Esophagus squamous epithelium (tissue), 5 donors: ENCODE data around the gene CROCC2. TPM values are rescaled to one million over a fixed set of nuclear protein-coding genes. Genes with fewer than 3 reads are reported as not detected.

Experiments
- DNase-seq: peaks from one replicate; lab custom pipeline; 2025; lab: John Stamatoyannopoulos, UW
- H3K27ac ChIP-seq, 4 donors: fragments of 200-600 bp; sonication (generic); one replicate each; pipeline ENCODE4 v1.5.1; 2016 to 2019; ENCODE audit warnings: mild to moderate bottlenecking in 1 of 4
- H3K27me3 ChIP-seq, 4 donors: fragments of 200-600 bp; sonication (generic); 1 replicate in 3 of 4; 2 replicates in 1 of 4; pipeline versions ENCODE4 v1.5.1 to v1.6.0; 2017 to 2021; ENCODE audit warnings: antibody characterized with exemption in 1 of 4
- H3K36me3 ChIP-seq, 3 donors: fragments of 200-600 bp; sonication (generic); one replicate each; pipeline ENCODE4 v1.5.1; 2016 to 2019
- H3K4me1 ChIP-seq, 3 donors: fragments of 200-600 bp; sonication (generic); one replicate each; pipeline ENCODE4 v1.5.1; 2017 to 2019
- H3K4me3 ChIP-seq, 4 donors: fragments of 200-600 bp; sonication (generic); 1 replicate in 3 of 4; 2 replicates in 1 of 4; pipeline ENCODE4 v1.5.1; 2016 to 2019; ENCODE audit warnings: mild to moderate bottlenecking in 2 of 4, moderate library complexity in 1 of 4
- H3K9me3 ChIP-seq, 3 donors: fragments of 200-600 bp; sonication (generic); one replicate each; pipeline ENCODE4 v1.5.1; 2016 to 2019
- CTCF ChIP-seq, 6 experiments: fragments of 450-650 bp in 4 of 6; fragments of 200-600 bp in 2 of 6; sonication (generic) in 2 of 6; IDR thresholded peaks; one replicate each; pipeline ENCODE4 v1.5.1; 2016 to 2019; ENCODE audit warnings: antibody characterized with exemption in 6 of 6, mild to moderate bottlenecking in 4 of 6, moderate library complexity in 4 of 6
- POLR2A ChIP-seq, 4 donors: fragments of 450-650 bp; IDR thresholded peaks; one replicate each; pipeline ENCODE4 v1.6.1; 2017; ENCODE audit warnings: antibody characterized with exemption in 4 of 4, mild to moderate bottlenecking in 4 of 4, moderate library complexity in 3 of 4
- WGBS, 2 donors: methylation state at CpG; one replicate each; pipeline ENCODE4 v1.1.5; 2018; 5-methylcytosine and 5-hydroxymethylcytosine counted together
- intact Hi-C: fragments of 100-400 bp; cut with DNase I; formaldehyde crosslinking; loops from one replicate; pipeline ENCODE4 v1.15.0; 2022
- total RNA-seq, 4 donors: library from RNA; depleted of rRNA; stranded (reverse); fragments of >200 nt; gene quantifications; one replicate each; pipeline ENCODE4 v1.1.0, GENCODE V29; 2016
- donor health status: DM: yes; HTN: yes; CAD: no.

CROCC2 gene
- total RNA-seq, 4 donors from 2014 or later: not detected

DNA sequence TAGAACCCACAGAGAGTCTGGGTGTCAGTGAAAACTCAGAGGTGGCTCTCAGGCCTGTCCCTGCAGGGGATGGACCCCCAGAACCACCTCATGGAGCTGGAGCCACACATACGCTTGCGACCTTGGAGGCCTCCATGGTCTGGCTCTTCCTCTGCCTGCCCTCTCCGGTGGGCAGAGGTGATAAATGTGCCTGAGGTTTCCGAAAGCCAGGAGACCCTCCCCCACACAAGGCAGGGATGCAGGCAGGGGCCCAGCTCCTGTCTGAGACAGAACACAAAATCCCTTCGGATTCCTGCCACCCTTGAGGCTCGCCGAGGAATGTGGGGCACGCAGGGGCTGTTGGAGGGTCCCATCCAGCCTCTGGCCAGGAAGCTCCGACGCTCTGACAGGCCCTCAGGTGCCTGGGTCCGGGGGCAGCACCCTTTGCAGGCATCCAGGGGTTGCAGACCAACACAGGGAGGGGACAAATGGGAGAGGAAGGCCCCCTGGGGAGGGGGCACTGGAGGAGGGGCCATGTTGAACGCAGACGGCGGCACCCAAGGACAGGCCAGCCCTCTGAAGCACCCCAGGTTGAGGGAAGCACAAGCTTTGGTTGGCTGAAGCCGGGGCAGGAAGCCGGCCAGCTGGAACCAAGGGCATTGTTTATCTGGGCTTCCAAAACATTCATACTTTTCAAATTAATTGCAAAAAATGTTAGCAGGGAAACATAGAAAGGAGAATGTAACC, 88.2 kb downstream of the CROCC2 start:
- Histone ChIP-seq H3K27me3 (peaks cover 0 to 15% (median 0%) of the 10 kb centered on the region in 4 donors), H3K27ac (peak overlapping the region in 2 of 4 donors; percentile 21 to 37), H3K36me3 (no peaks in the 10 kb centered on the region), H3K9me3 (no peaks in the 10 kb centered on the region), H3K4me3 (no peak overlapping the region), H3K4me1 (peaks cover 19 to 82% (median 48%) of the 10 kb centered on the region in 3 donors)
- DNase-seq: no peak
- WGBS, 2 donors: 62 to 84% methylated on average over 7 to 11 of the region's 16 CpGs
- intact Hi-C loops: no loop called here
- TF ChIP-seq CTCF (IDR thresholded peaks at IDR 0.05) (no peak), POLR2A (IDR thresholded peaks at IDR 0.05) (no peak)

DNA sequence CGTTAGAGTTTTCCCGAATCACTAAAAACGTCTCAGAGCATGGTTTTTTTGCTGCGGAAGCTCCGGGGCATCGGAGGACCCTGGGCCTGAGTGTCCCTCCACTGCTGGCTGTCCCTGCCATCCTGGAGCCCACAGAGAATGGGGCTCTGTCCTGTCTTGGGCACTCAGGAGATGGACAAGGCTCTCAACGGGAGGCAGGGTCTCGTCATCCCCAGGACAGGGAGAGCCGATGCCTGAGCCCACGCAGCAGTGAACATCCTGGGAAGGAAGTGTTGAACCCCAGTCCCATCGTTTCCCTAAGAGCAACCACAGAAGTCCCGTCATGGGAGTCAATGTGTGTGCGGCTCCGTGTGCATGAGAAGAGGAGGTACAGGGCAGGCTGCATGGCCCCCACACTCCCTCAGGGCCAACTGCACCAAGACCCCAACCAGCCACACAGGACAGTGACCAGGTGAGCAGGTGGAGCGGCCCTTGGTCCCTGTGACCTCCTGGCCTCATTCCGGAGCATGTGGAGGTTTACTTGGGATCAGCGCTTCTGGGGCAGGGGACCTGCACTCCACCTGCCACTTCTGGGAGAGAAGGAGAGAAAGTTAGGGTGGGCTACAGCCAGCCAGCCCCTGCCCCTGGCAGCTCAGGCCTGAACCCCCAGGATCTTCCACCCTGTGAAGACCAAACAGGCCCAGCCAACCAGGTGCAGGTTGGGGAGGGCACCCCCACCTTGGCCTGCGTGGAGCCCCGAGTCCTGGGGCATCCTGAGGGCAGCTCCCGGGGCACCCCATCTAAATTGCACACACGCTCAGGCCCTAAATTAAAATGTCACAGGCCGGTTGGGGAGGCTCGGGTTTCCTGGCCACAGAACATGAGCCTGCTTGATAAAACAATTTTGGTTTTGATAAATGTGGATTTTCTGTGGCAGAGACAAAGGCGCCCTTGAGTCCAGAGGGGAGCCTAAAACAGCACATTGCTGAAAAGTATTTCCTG, 89.2 kb downstream of the CROCC2 start:
- 62 to 80% methylated on average over 8 to 13 of the region's 24 CpGs for WGBS, 2 donors
- intact Hi-C loops: no loop called here
- Histone ChIP-seq H3K4me1 (peaks cover 19 to 87% (median 53%) of the 10 kb centered on the region in 3 donors), H3K4me3 (no peak overlapping the region), H3K27me3 (peaks cover 0 to 25% (median 0%) of the 10 kb centered on the region in 4 donors), H3K9me3 (no peaks in the 10 kb centered on the region), H3K27ac (peak overlapping the region in 2 of 4 donors; percentile 9 to 37), H3K36me3 (no peaks in the 10 kb centered on the region)
- DNase-seq: no peak
- TF ChIP-seq POLR2A (IDR thresholded peaks at IDR 0.05) (no peak), CTCF (IDR thresholded peaks at IDR 0.05) (no peak)

DNA sequence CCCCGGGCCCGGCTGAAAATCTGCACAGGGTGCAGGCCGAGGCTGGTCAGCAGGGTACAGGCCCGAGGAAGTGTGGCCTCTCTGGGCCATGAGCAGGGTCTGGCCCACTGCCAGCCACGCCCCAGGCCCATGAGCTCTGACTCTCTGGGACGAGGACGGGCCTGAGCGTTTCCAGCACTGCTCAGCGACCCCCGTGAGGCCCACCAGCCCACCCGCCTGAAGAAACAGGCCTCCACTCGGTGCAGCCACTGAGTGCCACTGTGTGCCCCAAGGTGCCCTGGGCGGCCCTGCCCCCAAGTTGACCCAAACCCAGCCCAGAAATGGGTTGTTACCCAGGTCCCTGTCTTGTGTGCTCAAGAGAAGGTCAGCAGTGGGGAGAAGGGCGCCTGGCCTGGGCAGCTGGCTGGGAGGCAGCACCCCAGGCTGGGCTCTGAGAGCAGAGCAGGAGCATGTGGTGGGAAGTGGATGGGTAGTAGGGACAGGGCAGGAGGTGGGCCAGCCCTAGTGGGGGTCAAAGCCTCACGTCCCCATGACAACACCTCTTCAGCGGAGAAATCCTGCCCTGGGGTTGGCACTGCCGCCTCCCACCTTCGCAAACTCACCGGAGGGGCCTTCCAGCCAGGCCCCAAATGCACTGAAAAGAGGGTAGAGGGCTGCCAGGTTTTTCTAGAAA, 90.2 kb downstream of the CROCC2 start:
- TF ChIP-seq CTCF (IDR thresholded peaks at IDR 0.05): no peak
- no peak for TF ChIP-seq POLR2A (IDR thresholded peaks at IDR 0.05)
- Histone ChIP-seq H3K4me3 (no peak overlapping the region), H3K36me3 (no peaks in the 10 kb centered on the region), H3K27ac (peak overlapping the region in 3 of 4 donors; percentile 80 to 91 (median 89)), H3K9me3 (no peaks in the 10 kb centered on the region), H3K27me3 (peaks cover 0 to 26% (median 0%) of the 10 kb centered on the region in 4 donors), H3K4me1 (peaks cover 19 to 87% (median 50%) of the 10 kb centered on the region in 3 donors)
- DNase-seq: no peak
- intact Hi-C loops: no loop called here
- WGBS, 2 donors: 84 to 93% methylated on average over 3 to 7 of the region's 19 CpGs

DNA sequence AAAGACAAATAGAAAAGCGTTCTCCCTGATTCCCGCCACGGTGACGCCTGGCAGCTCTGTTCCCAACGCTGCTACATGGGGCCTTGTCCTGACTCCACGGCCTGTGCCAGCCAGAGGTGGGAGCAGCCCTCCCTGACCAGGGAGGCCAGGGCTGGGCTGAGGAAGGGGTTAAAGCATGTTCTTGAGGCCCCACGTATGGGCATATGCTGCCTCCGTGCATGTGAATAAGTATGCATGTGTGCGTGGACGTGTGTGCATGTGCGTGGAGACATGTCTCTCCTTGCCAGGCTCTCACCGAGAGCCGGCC, 90.7 kb downstream of the CROCC2 start:
- Histone ChIP-seq H3K4me3 (no peak overlapping the region), H3K27me3 (peaks cover 0 to 26% (median 0%) of the 10 kb centered on the region in 4 donors), H3K27ac (peak overlapping the region in 3 of 4 donors; percentile 80 to 91 (median 89)), H3K9me3 (no peaks in the 10 kb centered on the region), H3K36me3 (no peaks in the 10 kb centered on the region), H3K4me1 (peaks cover 15 to 87% (median 45%) of the 10 kb centered on the region in 3 donors)
- no peak for DNase-seq
- intact Hi-C loops: no loop called here
- TF ChIP-seq POLR2A (IDR thresholded peaks at IDR 0.05): no peak
- TF ChIP-seq CTCF (IDR thresholded peaks at IDR 0.05): no peak
- WGBS, 2 donors: 78 to 82% methylated on average over 8 to 9 of the region's 13 CpGs
